HG03045 (cell line): ENCODE results near the gene IRF2.

Experiments
- ATAC-seq: cut with Tn5 transposase; IDR thresholded peaks from one replicate; pipeline ENCODE4 v1.9.1; 2021; ENCODE audit warnings: mild to moderate bottlenecking, moderate library complexity; ENCODE audit not compliant: unreplicated experiment

IRF2 gene

DNA sequence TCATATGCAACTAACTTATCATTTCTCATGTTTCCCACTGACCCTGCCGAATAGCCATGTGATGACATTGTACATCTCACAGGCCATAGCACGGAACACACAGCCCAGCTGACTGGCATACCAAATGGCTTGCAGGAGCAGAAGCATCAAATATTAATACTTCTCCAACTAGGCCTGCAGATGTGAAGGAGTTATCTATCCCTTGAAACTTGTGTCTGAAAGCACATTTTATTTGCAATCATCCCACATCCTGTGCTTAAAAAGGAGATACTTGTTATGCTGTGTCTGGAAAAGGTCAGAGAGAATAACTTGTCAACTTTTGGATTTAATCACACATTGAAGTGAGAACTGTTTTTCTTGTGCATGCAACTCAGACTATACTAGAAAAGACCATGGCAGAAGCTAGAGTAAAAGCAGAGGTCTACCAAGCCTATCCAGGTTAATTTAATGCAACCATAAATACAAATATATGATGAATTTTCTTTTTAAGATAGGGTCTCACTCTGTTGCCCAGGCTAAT lies 100.4 kb downstream of the IRF2 start:
- ATAC-seq = no peak

- ATAC-seq = no peak
These were observed 103.0 kb downstream of the IRF2 start for GRCh38 chr4:184371390-184371787.

DNA sequence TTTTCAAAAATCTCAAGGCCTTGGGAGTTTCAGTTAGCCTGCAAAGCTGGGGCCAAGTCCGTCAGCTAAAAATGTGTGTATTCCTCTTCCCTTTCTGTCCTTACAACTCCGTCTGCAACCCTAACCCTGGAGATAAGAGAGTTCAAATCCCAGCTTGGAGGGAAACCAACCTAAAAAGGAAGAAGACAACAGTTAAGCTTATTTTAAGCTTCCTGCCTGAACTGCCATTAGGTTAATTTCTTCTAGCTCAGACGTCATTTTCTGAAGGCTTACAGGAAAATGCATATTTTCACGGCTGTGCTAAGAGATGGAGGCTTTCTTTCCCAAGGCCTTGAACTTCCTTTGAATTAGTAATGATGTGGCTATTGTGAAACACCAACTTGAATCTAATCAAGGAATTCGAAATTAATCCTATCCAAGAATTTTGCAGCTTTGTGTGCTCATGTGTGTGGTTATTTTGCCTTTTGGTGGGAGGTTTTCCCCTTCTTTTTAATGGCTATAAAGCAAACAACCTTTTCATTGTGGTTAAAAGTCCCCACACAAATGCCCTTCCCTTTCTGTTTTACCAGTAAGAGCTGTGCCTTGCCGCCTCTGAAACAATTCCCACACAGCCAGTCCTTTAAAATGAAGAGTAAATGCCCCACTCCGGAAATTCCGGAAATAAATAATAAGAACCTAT lies 103.5 kb downstream of the IRF2 start:
- no peak for ATAC-seq

DNA sequence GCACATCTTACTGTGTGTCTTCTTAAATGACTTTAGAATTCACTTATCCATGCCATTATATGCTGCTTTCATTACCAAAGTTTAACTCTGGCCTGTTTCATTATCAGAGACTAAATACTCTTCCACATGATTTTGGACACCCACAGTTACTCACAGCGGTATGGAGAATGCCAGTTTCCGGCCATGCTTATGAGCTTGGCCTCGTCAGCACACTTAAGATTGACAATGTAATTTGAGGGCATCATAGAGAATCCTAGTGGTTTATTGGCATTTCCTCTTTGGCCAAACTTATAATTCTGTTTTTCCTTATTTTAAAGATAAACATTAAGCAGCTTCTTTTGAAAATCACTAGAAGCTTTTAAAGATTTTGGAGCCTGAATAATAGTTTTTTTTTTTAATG lies 104.5 kb downstream of the IRF2 start:
- no peak for ATAC-seq

GRCh38 chr4:184368731-184369130 lies 105.6 kb downstream of the IRF2 start:
- no peak for ATAC-seq

DNA sequence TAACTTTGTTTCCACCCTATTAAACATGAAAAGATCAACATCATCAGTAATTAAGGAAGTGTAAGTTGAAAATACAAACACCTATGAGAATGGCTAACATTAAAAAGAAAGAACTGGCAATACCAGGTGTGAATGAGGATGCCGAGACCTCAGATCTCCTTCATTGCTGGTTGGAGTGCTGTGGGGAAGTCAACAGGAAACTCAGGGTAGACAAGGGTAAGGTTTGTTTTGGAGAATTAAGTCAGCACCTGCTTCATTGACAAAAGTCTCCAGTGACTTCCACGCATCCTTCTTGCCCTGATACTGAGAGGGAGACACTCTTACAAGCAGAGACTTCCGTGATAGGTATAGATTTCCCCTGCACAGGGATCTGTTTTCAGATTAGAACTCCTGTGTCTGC lies 106.1 kb downstream of the IRF2 start:
- no peak for ATAC-seq

GRCh38 chr4:184364100-184364921 lies 110.0 kb downstream of the IRF2 start:
- ATAC-seq = no peak

GRCh38 chr4:184363258-184363657 lies 111.1 kb downstream of the IRF2 start:
- ATAC-seq = no peak

DNA sequence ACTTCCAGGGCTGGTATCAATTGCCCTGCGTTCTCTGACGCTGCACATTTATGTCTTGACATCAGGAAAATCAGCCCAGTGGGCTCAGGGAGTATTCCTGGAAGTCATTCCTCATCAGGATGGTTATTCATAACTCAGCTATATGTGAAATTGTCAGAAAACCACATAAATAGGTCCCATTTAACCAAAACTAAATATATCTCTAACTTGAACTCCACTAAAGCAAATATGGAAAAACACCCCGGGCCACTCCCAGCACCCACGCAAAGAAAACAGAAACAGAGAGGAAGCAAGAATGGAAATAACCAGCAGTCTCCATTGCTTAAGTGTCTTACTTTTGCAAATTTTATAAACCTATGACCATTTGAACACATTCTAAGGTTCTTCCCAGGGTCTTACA lies 112.0 kb downstream of the IRF2 start:
- no peak for ATAC-seq

- no peak for ATAC-seq
These were observed 112.9 kb downstream of the IRF2 start for GRCh38 chr4:184361443-184361842.

- ATAC-seq = no peak
These were observed 114.5 kb downstream of the IRF2 start for GRCh38 chr4:184359888-184360287.

DNA sequence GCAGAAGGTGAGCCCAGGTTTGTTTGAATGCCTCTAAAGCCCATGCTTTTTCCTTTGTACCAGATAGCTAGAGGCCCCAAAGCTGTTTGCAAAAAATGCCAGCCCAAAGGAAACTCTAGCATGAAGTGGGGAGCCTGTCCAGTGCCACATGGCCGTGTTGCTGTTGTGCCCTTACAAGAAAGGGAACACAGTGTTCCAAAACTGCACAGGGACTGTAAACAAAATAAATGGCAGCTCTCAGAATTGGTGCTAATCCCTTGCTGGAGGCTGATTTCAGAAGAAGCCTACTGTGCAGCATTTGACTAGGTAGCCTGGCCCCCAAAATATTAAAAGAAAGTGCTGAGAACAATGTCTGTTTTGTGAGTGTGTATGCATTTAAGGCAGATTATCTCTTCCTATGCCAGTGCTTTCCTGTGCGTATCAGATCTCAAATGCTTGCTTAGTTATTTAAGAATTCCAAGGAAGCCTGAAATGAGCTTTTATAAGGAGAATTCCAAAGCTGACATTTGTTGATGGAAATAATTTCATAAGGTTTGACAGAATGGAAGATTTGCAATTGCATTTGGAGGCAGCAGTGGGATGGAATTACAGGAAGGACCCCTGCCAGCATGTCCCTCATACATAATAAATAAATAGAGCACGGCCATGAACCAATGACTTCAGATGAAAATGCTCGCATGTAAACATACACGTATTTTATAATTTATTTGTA lies 115.7 kb downstream of the IRF2 start:
- no peak for ATAC-seq

GRCh38 chr4:184357772-184358171 lies 116.6 kb downstream of the IRF2 start:
- ATAC-seq = no peak

- no peak for ATAC-seq
These were observed 117.2 kb downstream of the IRF2 start for GRCh38 chr4:184357165-184357564.

DNA sequence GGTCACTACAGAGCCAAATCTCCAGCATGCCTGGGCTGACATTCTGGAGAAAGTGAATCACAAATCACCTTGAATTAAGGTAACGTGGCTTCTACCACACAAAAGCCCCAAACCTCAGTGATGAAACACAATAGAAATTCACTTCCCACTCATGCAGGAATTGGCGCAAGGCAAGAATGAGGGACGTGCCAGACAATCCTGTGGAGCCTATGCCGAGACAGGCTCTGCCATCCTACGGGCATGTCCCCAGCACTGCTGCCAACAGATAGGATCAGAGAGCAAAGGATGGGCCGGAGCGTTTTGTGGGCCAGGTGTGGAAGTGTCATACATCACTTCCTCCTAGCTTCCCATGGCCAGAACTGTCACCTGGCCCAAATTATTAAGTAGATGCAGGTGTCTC lies 118.0 kb downstream of the IRF2 start:
- no peak for ATAC-seq

GRCh38 chr4:184355857-184356256 lies 118.5 kb downstream of the IRF2 start:
- ATAC-seq = no peak

GRCh38 chr4:184355111-184355604 lies 119.2 kb downstream of the IRF2 start:
- no peak for ATAC-seq

- no peak for ATAC-seq
These were observed 121.5 kb downstream of the IRF2 start for GRCh38 chr4:184352891-184353290.

GRCh38 chr4:184351560-184352451 lies 122.5 kb downstream of the IRF2 start:
- ATAC-seq = no peak

DNA sequence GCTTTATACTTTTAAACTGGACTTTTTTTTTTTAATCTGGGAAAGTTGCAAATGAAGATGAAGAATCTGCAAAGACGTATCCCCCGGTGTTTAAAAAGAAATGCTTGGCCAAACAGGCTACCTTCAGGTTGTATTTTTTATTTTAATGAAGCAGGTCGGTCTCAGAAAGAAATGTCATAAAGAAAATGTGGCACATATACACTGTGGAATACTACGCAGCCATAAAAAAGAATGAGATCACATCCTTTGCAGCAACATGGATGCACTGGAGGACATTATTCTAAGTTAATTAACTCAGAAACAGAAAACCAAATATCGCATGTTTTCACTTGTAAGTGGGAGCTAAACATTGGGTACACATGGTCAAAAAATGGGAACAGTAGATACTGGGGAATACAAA lies 123.4 kb downstream of the IRF2 start:
- ATAC-seq = no peak
